HEK293 (cell line): ENCODE measurements around the gene DISC1.

Experiments
- CTCF ChIA-PET: fragments of 350-600 bp; formaldehyde crosslinking; extraction: SDS; loops from one replicate; lab custom pipeline; 2021; ENCODE audit warnings: antibody characterized with exemption; lab: Yijun Ruan, JAX
- POLR2A ChIA-PET: fragments of 300-600 bp; formaldehyde crosslinking; extraction: SDS; loops from one replicate; lab custom pipeline; 2020; ENCODE audit warnings: antibody characterized with exemption, inconsistent platforms; lab: Yijun Ruan, JAX
- H3K27ac ChIP-seq: fragments of 200-500 bp; sonication (Bioruptor generic); 2 replicates; pipeline ENCODE4 v1.5.1; 2014; ENCODE audit warnings: low read depth, low read length, control low read depth, inconsistent platforms; ENCODE audit errors: extremely low read depth
- H3K36me3 ChIP-seq, 2 experiments: fragments of 200-500 bp in 1 of 2; sonication (Bioruptor generic) in 1 of 2; 1 replicate in 1 of 2; 2 replicates in 1 of 2; pipeline ENCODE4 v1.5.1; 2014 to 2017; ENCODE audit warnings: inconsistent platforms in 2 of 2, low read length in 2 of 2; ENCODE audit not compliant: control insufficient read depth in 2 of 2, insufficient read depth in 1 of 2
- H3K4me1 ChIP-seq: fragments of 200-500 bp; sonication (Bioruptor generic); 2 replicates; pipeline ENCODE4 v1.5.1; 2014; ENCODE audit warnings: mild to moderate bottlenecking, low read length, inconsistent platforms; ENCODE audit not compliant: control insufficient read depth, insufficient read depth
- H3K4me3 ChIP-seq: 2 replicates; pipeline ENCODE4 v1.5.1; 2011; ENCODE audit warnings: low read depth, mild to moderate bottlenecking, control low read depth, low read length, moderate library complexity
- H3K9me3 ChIP-seq: fragments of 200-500 bp; sonication (Bioruptor generic); 2 replicates; pipeline ENCODE4 v1.5.1; 2014; ENCODE audit warnings: low read depth, low read length, inconsistent platforms; ENCODE audit not compliant: control insufficient read depth, insufficient read depth
- GLIS1 ChIP-seq: fragments of 450-650 bp; formaldehyde crosslinking; IDR thresholded peaks from 2 replicates; pipeline ENCODE4 v1.5.1; 2016; ENCODE audit warnings: missing biosample characterization, missing genetic modification characterization
- GLIS2 ChIP-seq: fragments of 450-650 bp; formaldehyde crosslinking; IDR thresholded peaks from 2 replicates; pipeline ENCODE4 v1.5.1; 2016; ENCODE audit warnings: missing biosample characterization, missing genetic modification characterization
- PRDM1 ChIP-seq: fragments of 450-650 bp; formaldehyde crosslinking; IDR thresholded peaks from 2 replicates; pipeline ENCODE4; 2016; ENCODE audit warnings: missing biosample characterization, missing genetic modification characterization
- SALL2 ChIP-seq: fragments of 450-650 bp; formaldehyde crosslinking; IDR thresholded peaks from 2 replicates; pipeline ENCODE4 v1.5.0; 2017; ENCODE audit warnings: missing biosample characterization, mild to moderate bottlenecking, missing genetic modification characterization, borderline replicate concordance
- SP7 ChIP-seq: fragments of 450-650 bp; formaldehyde crosslinking; IDR thresholded peaks from 2 replicates; pipeline ENCODE4 v1.5.1; 2016; ENCODE audit warnings: missing biosample characterization, missing genetic modification characterization
- YY2 ChIP-seq: fragments of 450-650 bp; formaldehyde crosslinking; IDR thresholded peaks from 2 replicates; pipeline ENCODE4 v1.5.1; 2016; ENCODE audit warnings: missing biosample characterization, missing genetic modification characterization
- ZBTB17 ChIP-seq: fragments of 450-650 bp; formaldehyde crosslinking; IDR thresholded peaks from 2 replicates; pipeline ENCODE4 v1.5.1; 2016; ENCODE audit warnings: missing biosample characterization, missing genetic modification characterization
- ZBTB21 ChIP-seq: fragments of 450-650 bp; formaldehyde crosslinking; IDR thresholded peaks from 2 replicates; pipeline ENCODE4 v1.5.1; 2017; ENCODE audit warnings: missing biosample characterization, missing genetic modification characterization
- ZEB2 ChIP-seq: fragments of 450-650 bp; formaldehyde crosslinking; IDR thresholded peaks from 2 replicates; pipeline ENCODE4 v1.5.1; 2016; ENCODE audit warnings: missing biosample characterization, missing genetic modification characterization
- ZFP41 ChIP-seq: fragments of 450-650 bp; formaldehyde crosslinking; IDR thresholded peaks from 2 replicates; pipeline ENCODE4 v1.5.1; 2016; ENCODE audit warnings: missing biosample characterization, missing genetic modification characterization, borderline replicate concordance
- ZIC2 ChIP-seq: fragments of 450-650 bp; formaldehyde crosslinking; IDR thresholded peaks from 2 replicates; pipeline ENCODE4 v1.5.1; 2016; ENCODE audit warnings: missing biosample characterization, missing genetic modification characterization
- ZNF10 ChIP-seq: fragments of 450-650 bp; formaldehyde crosslinking; IDR thresholded peaks from 2 replicates; pipeline ENCODE4 v1.5.1; 2017; ENCODE audit warnings: missing biosample characterization, missing genetic modification characterization
- ZNF121 ChIP-seq: fragments of 450-650 bp; formaldehyde crosslinking; IDR thresholded peaks from 2 replicates; pipeline ENCODE4 v1.5.1; 2016; ENCODE audit warnings: missing biosample characterization, missing genetic modification characterization
- ZNF155 ChIP-seq: fragments of 450-650 bp; formaldehyde crosslinking; IDR thresholded peaks from 2 replicates; pipeline ENCODE4 v1.5.1; 2016; ENCODE audit warnings: missing biosample characterization, missing genetic modification characterization
- ZNF184 ChIP-seq: fragments of 450-650 bp; IDR thresholded peaks from 2 replicates; pipeline ENCODE4 v1.5.1; 2018; ENCODE audit warnings: missing biosample characterization, mild to moderate bottlenecking, missing genetic modification characterization
- ZNF2 ChIP-seq: fragments of 450-650 bp; formaldehyde crosslinking; IDR thresholded peaks from 2 replicates; pipeline ENCODE4 v1.5.1; 2016; ENCODE audit warnings: missing biosample characterization, missing genetic modification characterization
- ZNF23 ChIP-seq: fragments of 450-650 bp; formaldehyde crosslinking; IDR thresholded peaks from 2 replicates; pipeline ENCODE4 v1.5.1; 2016; ENCODE audit warnings: missing biosample characterization, missing genetic modification characterization, borderline replicate concordance
- ZNF24 ChIP-seq: fragments of 450-650 bp; formaldehyde crosslinking; IDR thresholded peaks from 2 replicates; pipeline ENCODE4 v1.5.1; 2016; ENCODE audit warnings: missing biosample characterization, missing genetic modification characterization
- ZNF366 ChIP-seq: fragments of 450-650 bp; formaldehyde crosslinking; conservative IDR thresholded peaks from 2 replicates; pipeline ENCODE4 v1.5.1; 2016; ENCODE audit warnings: missing biosample characterization, missing genetic modification characterization
- ZNF404 ChIP-seq: fragments of 450-650 bp; formaldehyde crosslinking; IDR thresholded peaks from 2 replicates; pipeline ENCODE4 v1.5.1; 2017; ENCODE audit warnings: missing biosample characterization, missing genetic modification characterization
- ZNF423 ChIP-seq: fragments of 450-650 bp; formaldehyde crosslinking; IDR thresholded peaks from 2 replicates; pipeline ENCODE4 v1.5.1; 2016; ENCODE audit warnings: missing biosample characterization, missing genetic modification characterization
- ZNF600 ChIP-seq: fragments of 450-650 bp; formaldehyde crosslinking; IDR thresholded peaks from 2 replicates; pipeline ENCODE4 v1.5.1; 2016; ENCODE audit warnings: missing biosample characterization, missing genetic modification characterization
- ZNF629 ChIP-seq: fragments of 450-650 bp; formaldehyde crosslinking; IDR thresholded peaks from 2 replicates; pipeline ENCODE4 v1.5.1; 2017; ENCODE audit warnings: missing biosample characterization, missing genetic modification characterization
- ZNF660 ChIP-seq: fragments of 450-650 bp; IDR thresholded peaks from 2 replicates; pipeline ENCODE4 v1.5.1; 2018; ENCODE audit warnings: missing biosample characterization, mild to moderate bottlenecking, missing genetic modification characterization
- ZNF792 ChIP-seq: fragments of 450-650 bp; formaldehyde crosslinking; IDR thresholded peaks from 2 replicates; pipeline ENCODE4 v1.5.1; 2016; ENCODE audit warnings: missing biosample characterization, missing genetic modification characterization
- TF ChIP-seq, protein P1 (sequence below): fragments of 450-650 bp; formaldehyde crosslinking; IDR thresholded peaks from 2 replicates; pipeline ENCODE4 v1.5.1; 2016; ENCODE audit warnings: missing biosample characterization, missing genetic modification characterization
- TF ChIP-seq, protein P2 (sequence below): fragments of 450-650 bp; formaldehyde crosslinking; IDR thresholded peaks from 2 replicates; pipeline ENCODE4 v1.5.1; 2016; ENCODE audit warnings: missing biosample characterization, missing genetic modification characterization
- TF ChIP-seq, protein P3 (sequence below): fragments of 450-650 bp; formaldehyde crosslinking; IDR thresholded peaks from 2 replicates; pipeline ENCODE4 v1.5.1; 2017; ENCODE audit warnings: missing biosample characterization, mild to moderate bottlenecking, missing genetic modification characterization, moderate library complexity
- TF ChIP-seq, protein P4 (sequence below): fragments of 450-650 bp; formaldehyde crosslinking; IDR thresholded peaks from 2 replicates; pipeline ENCODE4 v1.5.1; 2016; ENCODE audit warnings: missing biosample characterization, missing genetic modification characterization

DISC1 gene

DNA sequence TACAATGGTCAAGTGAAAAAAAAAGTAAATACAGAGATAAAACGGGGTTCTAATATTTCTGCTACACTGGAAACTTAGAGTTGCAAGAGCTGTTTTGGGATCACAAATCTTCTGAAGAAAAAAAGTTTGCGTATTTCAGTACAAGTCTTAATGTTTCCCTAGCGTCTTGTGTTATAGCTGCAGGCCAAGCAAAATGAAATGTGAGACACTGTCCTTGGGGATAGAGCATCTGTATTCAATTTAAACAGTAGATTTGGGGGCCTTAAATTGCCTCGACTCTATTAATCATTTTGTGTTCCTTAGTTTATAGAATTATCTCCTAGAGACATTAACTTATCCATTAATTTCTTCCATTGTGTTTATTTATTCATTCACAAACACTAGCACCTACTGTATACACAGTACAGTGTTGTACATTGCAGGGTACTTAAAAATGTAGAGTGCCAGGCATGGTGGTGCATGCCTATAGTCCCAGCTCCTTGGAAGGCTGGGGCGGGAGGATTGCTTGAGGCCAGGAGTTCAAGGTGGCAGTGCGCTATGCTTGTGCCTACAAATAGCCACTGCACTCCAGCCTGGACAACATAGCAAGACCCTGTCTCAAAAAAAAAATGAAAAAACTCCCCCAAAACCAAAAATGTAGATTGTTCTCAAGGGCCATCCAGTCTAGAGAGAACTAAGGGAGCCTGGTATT is 7.9 kb downstream of the DISC1 start:
- Histone ChIP-seq H3K4me3 (no peak overlapping the region), H3K27ac (no peak overlapping the region), H3K4me1 (no peaks in the 10 kb centered on the region), H3K9me3 (0 out of 2 replicates have a peak, but pooled peaks cover 3% of the 10 kb centered on the region), H3K36me3 (no peaks in the 10 kb centered on the region)
- POLR2A ChIA-PET: interaction anchor here (0.7 to 0.8 kb wide), 2 partner anchors 9 to 39 kb away, joined by 3 read pairs; no protein-coding TSS in a partner anchor
- TF ChIP-seq ZNF121 (tag by site-specific recombination): peak; percentile 81
- TF ChIP-seq ZNF792 (tag by site-specific recombination): peak; percentile 65; the same call in 1 of the 2 replicates
- no peak for TF ChIP-seq ZNF23 (tag by site-specific recombination)
- no peak for TF ChIP-seq ZNF155
- CTCF ChIA-PET: interaction anchor here (0.5 to 1.1 kb wide), 2 partner anchors 172 to 588 kb away, joined by 3 to 4 read pairs; no protein-coding TSS in a partner anchor

DNA sequence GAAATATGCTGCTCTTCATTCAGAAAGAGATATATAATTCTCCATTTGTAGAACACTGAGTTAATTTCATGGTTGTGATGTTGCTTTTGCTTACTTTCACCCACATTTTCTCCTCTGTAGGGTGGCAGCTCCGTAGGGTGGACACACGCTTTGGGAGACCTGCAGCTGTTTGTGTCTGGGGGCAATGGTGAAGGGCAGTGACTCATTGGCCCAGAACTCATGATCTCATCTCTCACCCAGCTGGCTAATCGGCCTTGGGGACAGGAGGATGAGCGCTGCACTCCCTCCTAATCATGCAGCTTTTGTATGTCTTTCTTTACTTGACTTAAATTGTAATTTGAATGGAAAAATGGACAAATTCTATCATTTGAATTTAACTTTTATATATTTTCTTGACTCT is 9.6 kb downstream of the DISC1 start:
- no peaks in the 10 kb centered on the region for H3K36me3 ChIP-seq
- CTCF ChIA-PET: no interaction called here

More for the DNA sequence above, 9.6 kb downstream of the DISC1 start:
- Histone ChIP-seq H3K4me3 (no peak overlapping the region), H3K4me1 (no peaks in the 10 kb centered on the region), H3K27ac (no peak overlapping the region), H3K9me3 (0 out of 2 replicates have a peak, but pooled peaks cover 3% of the 10 kb centered on the region)
- TF ChIP-seq ZNF2 (tag by site-specific recombination) (no peak), YY2 (no peak), ZBTB17 (peak; percentile 47; the same call in 1 of the 2 replicates), ZNF184 (tag by site-specific recombination) (peak; percentile 83), ZNF629 (tag by site-specific recombination) (peak; percentile 74), ZNF600 (peak; percentile 58), ZFP41 (tag by site-specific recombination) (no peak), PRDM1 (peak; percentile 73), GLIS2 (tag by site-specific recombination) (0 out of 2 replicates have a peak, but pooled peaks have one; percentile 24), ZNF423 (tag by site-specific recombination) (no peak), SP7 (tag by site-specific recombination) (0 out of 2 replicates have a peak, but pooled peaks have one; percentile 31), SALL2 (tag by site-specific recombination) (no peak), ZNF10 (tag by site-specific recombination) (0 out of 2 replicates have a peak, but pooled peaks have one; percentile 77), ZNF24 (tag by site-specific recombination) (peak; percentile 65; the same call in 1 of the 2 replicates), ZNF660 (tag by site-specific recombination) (peak; percentile 21; the same call in 1 of the 2 replicates), ZNF404 (tag by site-specific recombination) (no peak), ZEB2 (tag by site-specific recombination) (peak; percentile 63), ZIC2 (0 out of 2 replicates have a peak, but pooled peaks have one; percentile 36), GLIS1 (tag by site-specific recombination) (peak; percentile 71), ZNF366 (tag by site-specific recombination) (peak; percentile 71), ZBTB21 (tag by site-specific recombination) (peak; percentile 25; the same call in 1 of the 2 replicates)
- TF ChIP-seq, protein P1, sequence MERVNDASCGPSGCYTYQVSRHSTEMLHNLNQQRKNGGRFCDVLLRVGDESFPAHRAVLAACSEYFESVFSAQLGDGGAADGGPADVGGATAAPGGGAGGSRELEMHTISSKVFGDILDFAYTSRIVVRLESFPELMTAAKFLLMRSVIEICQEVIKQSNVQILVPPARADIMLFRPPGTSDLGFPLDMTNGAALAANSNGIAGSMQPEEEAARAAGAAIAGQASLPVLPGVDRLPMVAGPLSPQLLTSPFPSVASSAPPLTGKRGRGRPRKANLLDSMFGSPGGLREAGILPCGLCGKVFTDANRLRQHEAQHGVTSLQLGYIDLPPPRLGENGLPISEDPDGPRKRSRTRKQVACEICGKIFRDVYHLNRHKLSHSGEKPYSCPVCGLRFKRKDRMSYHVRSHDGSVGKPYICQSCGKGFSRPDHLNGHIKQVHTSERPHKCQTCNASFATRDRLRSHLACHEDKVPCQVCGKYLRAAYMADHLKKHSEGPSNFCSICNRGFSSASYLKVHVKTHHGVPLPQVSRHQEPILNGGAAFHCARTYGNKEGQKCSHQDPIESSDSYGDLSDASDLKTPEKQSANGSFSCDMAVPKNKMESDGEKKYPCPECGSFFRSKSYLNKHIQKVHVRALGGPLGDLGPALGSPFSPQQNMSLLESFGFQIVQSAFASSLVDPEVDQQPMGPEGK (tag by site-specific recombination): peak; percentile 62
- TF ChIP-seq, protein P2, sequence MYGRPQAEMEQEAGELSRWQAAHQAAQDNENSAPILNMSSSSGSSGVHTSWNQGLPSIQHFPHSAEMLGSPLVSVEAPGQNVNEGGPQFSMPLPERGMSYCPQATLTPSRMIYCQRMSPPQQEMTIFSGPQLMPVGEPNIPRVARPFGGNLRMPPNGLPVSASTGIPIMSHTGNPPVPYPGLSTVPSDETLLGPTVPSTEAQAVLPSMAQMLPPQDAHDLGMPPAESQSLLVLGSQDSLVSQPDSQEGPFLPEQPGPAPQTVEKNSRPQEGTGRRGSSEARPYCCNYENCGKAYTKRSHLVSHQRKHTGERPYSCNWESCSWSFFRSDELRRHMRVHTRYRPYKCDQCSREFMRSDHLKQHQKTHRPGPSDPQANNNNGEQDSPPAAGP (tag by site-specific recombination): peak; percentile 64; the same call in 1 of the 2 replicates
- TF ChIP-seq, protein P3, sequence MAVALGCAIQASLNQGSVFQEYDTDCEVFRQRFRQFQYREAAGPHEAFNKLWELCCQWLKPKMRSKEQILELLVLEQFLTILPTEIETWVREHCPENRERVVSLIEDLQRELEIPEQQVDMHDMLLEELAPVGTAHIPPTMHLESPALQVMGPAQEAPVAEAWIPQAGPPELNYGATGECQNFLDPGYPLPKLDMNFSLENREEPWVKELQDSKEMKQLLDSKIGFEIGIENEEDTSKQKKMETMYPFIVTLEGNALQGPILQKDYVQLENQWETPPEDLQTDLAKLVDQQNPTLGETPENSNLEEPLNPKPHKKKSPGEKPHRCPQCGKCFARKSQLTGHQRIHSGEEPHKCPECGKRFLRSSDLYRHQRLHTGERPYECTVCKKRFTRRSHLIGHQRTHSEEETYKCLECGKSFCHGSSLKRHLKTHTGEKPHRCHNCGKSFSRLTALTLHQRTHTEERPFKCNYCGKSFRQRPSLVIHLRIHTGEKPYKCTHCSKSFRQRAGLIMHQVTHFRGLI (tag by site-specific recombination): no peak
- TF ChIP-seq, protein P4, sequence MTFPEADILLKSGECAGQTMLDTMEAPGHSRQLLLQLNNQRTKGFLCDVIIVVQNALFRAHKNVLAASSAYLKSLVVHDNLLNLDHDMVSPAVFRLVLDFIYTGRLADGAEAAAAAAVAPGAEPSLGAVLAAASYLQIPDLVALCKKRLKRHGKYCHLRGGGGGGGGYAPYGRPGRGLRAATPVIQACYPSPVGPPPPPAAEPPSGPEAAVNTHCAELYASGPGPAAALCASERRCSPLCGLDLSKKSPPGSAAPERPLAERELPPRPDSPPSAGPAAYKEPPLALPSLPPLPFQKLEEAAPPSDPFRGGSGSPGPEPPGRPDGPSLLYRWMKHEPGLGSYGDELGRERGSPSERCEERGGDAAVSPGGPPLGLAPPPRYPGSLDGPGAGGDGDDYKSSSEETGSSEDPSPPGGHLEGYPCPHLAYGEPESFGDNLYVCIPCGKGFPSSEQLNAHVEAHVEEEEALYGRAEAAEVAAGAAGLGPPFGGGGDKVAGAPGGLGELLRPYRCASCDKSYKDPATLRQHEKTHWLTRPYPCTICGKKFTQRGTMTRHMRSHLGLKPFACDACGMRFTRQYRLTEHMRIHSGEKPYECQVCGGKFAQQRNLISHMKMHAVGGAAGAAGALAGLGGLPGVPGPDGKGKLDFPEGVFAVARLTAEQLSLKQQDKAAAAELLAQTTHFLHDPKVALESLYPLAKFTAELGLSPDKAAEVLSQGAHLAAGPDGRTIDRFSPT (tag by site-specific recombination): 0 out of 2 replicates have a peak, but pooled peaks have one; percentile 39
- POLR2A ChIA-PET: no interaction called here
